Lower lobe of right lung (tissue), 2 donors: ENCODE measurements around the gene EXOC1. TPM values are rescaled to one million over a fixed set of nuclear protein-coding genes. Genes with fewer than 3 reads are reported as not detected.

Source experiments
- ATAC-seq, 2 donors: fragments of 200-7000 bp; cut with Tn5 transposase; one replicate each; pipeline ENCODE4 v1.9.1; 2020 to 2022; ENCODE audit warnings: mild to moderate bottlenecking in 2 of 2, moderate library complexity in 2 of 2
- DNase-seq: peaks from one replicate; pipeline ENCODE4 v3.0.0-alpha.2; 2020
- H3K27ac ChIP-seq: fragments of 200-600 bp; one replicate; pipeline ENCODE4 v1.8.0; 2022
- H3K27me3 ChIP-seq: fragments of 200-600 bp; one replicate; pipeline ENCODE4 v1.8.0; 2022; ENCODE audit warnings: low read depth
- H3K36me3 ChIP-seq: fragments of 200-600 bp; one replicate; pipeline ENCODE4 v1.8.0; 2022; ENCODE audit warnings: mild to moderate bottlenecking
- H3K4me1 ChIP-seq: fragments of 200-600 bp; one replicate; pipeline ENCODE4 v1.8.0; 2022
- H3K4me3 ChIP-seq: fragments of 200-600 bp; one replicate; pipeline ENCODE4 v1.8.0; 2022; ENCODE audit warnings: mild to moderate bottlenecking
- H3K9me3 ChIP-seq: fragments of 200-600 bp; one replicate; pipeline ENCODE4 v1.8.0; 2022
- CTCF ChIP-seq: fragments of 200-600 bp; IDR thresholded peaks from one replicate; pipeline ENCODE4 v1.8.0; 2022; ENCODE audit warnings: antibody characterized with exemption, mild to moderate bottlenecking
- intact Hi-C: fragments of 100-400 bp; cut with DNase I; formaldehyde crosslinking; loops from one replicate; pipeline ENCODE4 v1.11.0; 2022
- total RNA-seq: library from RNA; stranded (reverse); fragmentation: NEBNext Ultra II Directional; extraction: Animal tissue kit (Norgen Biotek cat#: 25700); gene quantifications from one replicate; pipeline ENCODE4 v1.2.1, GENCODE V29; 2021
- donor health status: DM: no; HTN: yes; CAD: no; lungs with severe emphysema.

Gene EXOC1
- total RNA-seq, 1 donor from 2014 or later: 35.9 TPM

- TF ChIP-seq CTCF: no peak
- ATAC-seq: no peak
- Histone ChIP-seq H3K36me3 (no peaks in the 10 kb centered on the region), H3K4me1 (no peaks in the 10 kb centered on the region), H3K9me3 (no peaks in the 10 kb centered on the region), H3K27me3 (no peaks in the 10 kb centered on the region), H3K4me3 (no peak overlapping the region), H3K27ac (no peak overlapping the region)
- no peak for DNase-seq
- intact Hi-C loops: no loop called here
These were observed 67.6 kb downstream of the EXOC1 start for GRCh38 chr4:55921093-55921492.

GRCh38 chr4:55925241-55925640 lies 71.8 kb downstream of the EXOC1 start:
- H3K4me1 ChIP-seq: no peaks in the 10 kb centered on the region
- TF ChIP-seq CTCF: no peak
- H3K27me3 ChIP-seq: no peaks in the 10 kb centered on the region
- H3K4me3 ChIP-seq: no peak overlapping the region
- intact Hi-C loops: no loop called here
- no peaks in the 10 kb centered on the region for H3K36me3 ChIP-seq
- no peak overlapping the region for H3K27ac ChIP-seq
- no peaks in the 10 kb centered on the region for H3K9me3 ChIP-seq
- ATAC-seq (no peak), DNase-seq (no peak)

GRCh38 chr4:55926610-55927009 lies 73.2 kb downstream of the EXOC1 start:
- Histone ChIP-seq H3K27ac (no peak overlapping the region), H3K4me3 (no peak overlapping the region), H3K4me1 (no peaks in the 10 kb centered on the region), H3K27me3 (no peaks in the 10 kb centered on the region), H3K36me3 (no peaks in the 10 kb centered on the region), H3K9me3 (no peaks in the 10 kb centered on the region)
- no peak for ATAC-seq
- TF ChIP-seq CTCF: no peak
- intact Hi-C loops: no loop called here
- no peak for DNase-seq

GRCh38 chr4:55927803-55928437 lies 74.5 kb downstream of the EXOC1 start:
- H3K4me1 ChIP-seq: no peaks in the 10 kb centered on the region
- intact Hi-C loops: no loop called here
- no peak overlapping the region for H3K4me3 ChIP-seq
- no peaks in the 10 kb centered on the region for H3K36me3 ChIP-seq
- no peaks in the 10 kb centered on the region for H3K9me3 ChIP-seq
- ATAC-seq: no peak
- no peak for TF ChIP-seq CTCF
- no peaks in the 10 kb centered on the region for H3K27me3 ChIP-seq
- no peak overlapping the region for H3K27ac ChIP-seq
- DNase-seq: no peak

GRCh38 chr4:55928846-55929245 lies 75.4 kb downstream of the EXOC1 start:
- H3K9me3 ChIP-seq: no peaks in the 10 kb centered on the region
- no peak for ATAC-seq
- no peak overlapping the region for H3K27ac ChIP-seq
- intact Hi-C loops: no loop called here
- H3K4me3 ChIP-seq: no peak overlapping the region
- H3K36me3 ChIP-seq: no peaks in the 10 kb centered on the region
- no peak for DNase-seq
- TF ChIP-seq CTCF: no peak
- H3K4me1 ChIP-seq: no peaks in the 10 kb centered on the region
- no peaks in the 10 kb centered on the region for H3K27me3 ChIP-seq
